SU-DHL-6 (cell line): ENCODE measurements around the gene STK11.

Experiments used
- H2AFZ ChIP-seq: fragments of 200-600 bp; sonication (generic); 2 replicates; pipeline ENCODE4 v1.6.1; 2014; ENCODE audit warnings: low read depth, mild to moderate bottlenecking, moderate library complexity, mixed read lengths, antibody characterized with exemption, low read length; ENCODE audit not compliant: severe bottlenecking
- H3F3A ChIP-seq: fragments of 200-600 bp; shearing (Covaris generic); 2 replicates; pipeline ENCODE4 v1.6.0; 2016; ENCODE audit warnings: antibody characterized with exemption, mild to moderate bottlenecking; ENCODE audit not compliant: insufficient read depth
- H3K27ac ChIP-seq: fragments of 200-600 bp; sonication (generic); 2 replicates; pipeline ENCODE4 v1.5.1; 2016; ENCODE audit warnings: low read depth, mild to moderate bottlenecking, low read length, moderate library complexity, mixed read lengths
- H3K27me3 ChIP-seq: fragments of 200-600 bp; sonication (generic), shearing (Covaris generic); 2 replicates; pipeline ENCODE4 v1.6.0; 2014; ENCODE audit warnings: mild to moderate bottlenecking, low read length
- H3K36me3 ChIP-seq: fragments of 200-600 bp; sonication (generic); 2 replicates; pipeline ENCODE4 v1.6.1; 2014; ENCODE audit warnings: mild to moderate bottlenecking, low read length, mixed read lengths
- H3K4me2 ChIP-seq: fragments of 300-600, 200-600 bp; shearing (Covaris generic), sonication (generic); 2 replicates; pipeline ENCODE4 v1.6.0; 2014; ENCODE audit warnings: low read length, low read depth, mild to moderate bottlenecking; ENCODE audit not compliant: poor library complexity, severe bottlenecking
- H3K4me3 ChIP-seq: fragments of 200-600 bp; sonication (generic); 2 replicates; pipeline ENCODE4 v1.5.1; 2014; ENCODE audit warnings: antibody characterized with exemption, low read length, mild to moderate bottlenecking, mixed read lengths; ENCODE audit not compliant: insufficient read depth, poor library complexity, severe bottlenecking
- H3K79me2 ChIP-seq: fragments of 200-600 bp; sonication (generic); 2 replicates; pipeline ENCODE4 v1.6.1; 2014; ENCODE audit warnings: mild to moderate bottlenecking, low read length, moderate library complexity; ENCODE audit not compliant: insufficient read depth
- H3K9ac ChIP-seq: fragments of 200-600 bp; sonication (generic); 2 replicates; pipeline ENCODE4 v1.7.0; 2014; ENCODE audit warnings: mild to moderate bottlenecking, low read length
- H3K9me2 ChIP-seq: fragments of 200-600 bp; sonication (generic); replicated peaks from 2 replicates; pipeline ENCODE4 v1.6.1; 2014; ENCODE audit warnings: low read length; ENCODE audit not compliant: insufficient read depth
- H3K9me3 ChIP-seq: fragments of 200-600 bp; sonication (generic); 2 replicates; pipeline ENCODE4 v1.6.1; 2014; ENCODE audit warnings: low read length, mixed read lengths; ENCODE audit not compliant: insufficient read depth
- H4K20me1 ChIP-seq: fragments of 200-600 bp; sonication (generic); 2 replicates; pipeline ENCODE4 v1.6.1; 2014; ENCODE audit warnings: low read depth, mild to moderate bottlenecking, antibody characterized with exemption, low read length, moderate library complexity, mixed read lengths
- EZH2phosphoT487 ChIP-seq: fragments of 200-600 bp; sonication (generic), shearing (Covaris generic); conservative IDR thresholded peaks from 2 replicates; pipeline ENCODE4 v1.6.1; 2018; ENCODE audit warnings: mild to moderate bottlenecking, antibody characterized with exemption, low read length, moderate library complexity, mixed read lengths
- TF ChIP-seq, protein P1 (sequence below): fragments of 200-600 bp; sonication (generic); IDR thresholded peaks from one replicate; pipeline ENCODE4 v1.5.1; 2017; ENCODE audit warnings: antibody characterized with exemption, mild to moderate bottlenecking, low read length, moderate library complexity; ENCODE audit not compliant: insufficient read depth, poor library complexity, severe bottlenecking

The STK11 gene

DNA sequence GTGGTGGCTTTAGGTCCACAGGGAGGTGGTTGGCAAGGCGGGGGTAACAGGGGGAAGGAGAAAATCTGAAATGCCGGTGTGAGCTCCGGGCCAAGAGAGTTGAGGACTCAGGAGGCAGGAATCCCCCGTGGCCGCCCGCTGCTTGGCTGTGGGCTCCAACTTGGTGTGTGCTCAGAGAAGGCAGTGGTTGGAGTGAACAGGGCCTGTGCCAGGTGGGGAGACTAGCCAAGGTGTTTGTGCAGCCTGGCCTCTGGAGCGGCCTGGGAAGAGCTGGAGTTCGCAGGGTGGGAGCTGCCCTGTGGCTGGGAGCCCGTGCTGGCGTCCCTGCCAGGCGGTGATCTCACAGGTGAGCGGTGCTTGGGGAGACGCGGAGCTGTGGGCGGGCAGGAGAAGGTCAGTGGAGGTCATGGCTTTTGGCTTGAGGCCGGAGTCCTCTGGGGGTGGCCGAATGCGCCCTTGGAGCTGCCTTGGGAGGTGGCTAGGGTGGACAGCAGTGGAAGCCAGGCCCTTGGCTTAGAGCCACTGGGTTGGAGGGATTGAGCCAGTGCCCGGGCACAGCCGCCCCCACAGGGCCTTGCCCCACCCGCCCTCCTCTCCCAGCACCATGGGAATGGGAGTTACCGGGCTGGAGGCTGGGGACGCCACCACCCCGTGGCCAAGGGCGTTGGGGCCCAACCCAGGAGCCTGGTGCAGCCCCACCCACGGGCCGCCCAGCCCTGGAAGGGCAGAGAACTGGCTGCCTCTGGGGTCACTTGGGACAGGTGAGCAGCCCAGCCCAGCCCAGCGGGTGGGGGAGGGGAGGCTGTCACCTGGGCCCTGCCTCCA lies 56.4 kb downstream of the STK11 start:
- peak overlapping the region; percentile 90 for H3K9ac ChIP-seq
- H3F3A ChIP-seq = peaks cover 72% of the 10 kb centered on the region
- peak overlapping the region; percentile 91 for H3K4me2 ChIP-seq
- no peak overlapping the region for H2AFZ ChIP-seq
- TF ChIP-seq, protein P1, sequence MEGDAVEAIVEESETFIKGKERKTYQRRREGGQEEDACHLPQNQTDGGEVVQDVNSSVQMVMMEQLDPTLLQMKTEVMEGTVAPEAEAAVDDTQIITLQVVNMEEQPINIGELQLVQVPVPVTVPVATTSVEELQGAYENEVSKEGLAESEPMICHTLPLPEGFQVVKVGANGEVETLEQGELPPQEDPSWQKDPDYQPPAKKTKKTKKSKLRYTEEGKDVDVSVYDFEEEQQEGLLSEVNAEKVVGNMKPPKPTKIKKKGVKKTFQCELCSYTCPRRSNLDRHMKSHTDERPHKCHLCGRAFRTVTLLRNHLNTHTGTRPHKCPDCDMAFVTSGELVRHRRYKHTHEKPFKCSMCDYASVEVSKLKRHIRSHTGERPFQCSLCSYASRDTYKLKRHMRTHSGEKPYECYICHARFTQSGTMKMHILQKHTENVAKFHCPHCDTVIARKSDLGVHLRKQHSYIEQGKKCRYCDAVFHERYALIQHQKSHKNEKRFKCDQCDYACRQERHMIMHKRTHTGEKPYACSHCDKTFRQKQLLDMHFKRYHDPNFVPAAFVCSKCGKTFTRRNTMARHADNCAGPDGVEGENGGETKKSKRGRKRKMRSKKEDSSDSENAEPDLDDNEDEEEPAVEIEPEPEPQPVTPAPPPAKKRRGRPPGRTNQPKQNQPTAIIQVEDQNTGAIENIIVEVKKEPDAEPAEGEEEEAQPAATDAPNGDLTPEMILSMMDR = no peak
- TF ChIP-seq EZH2phosphoT487 = no peak
- no peaks in the 10 kb centered on the region for H3K9me2 ChIP-seq
- no peaks in the 10 kb centered on the region for H3K79me2 ChIP-seq
- no peaks in the 10 kb centered on the region for H4K20me1 ChIP-seq
- H3K27ac ChIP-seq = peak overlapping the region; percentile 86
- no peaks in the 10 kb centered on the region for H3K9me3 ChIP-seq
- H3K27me3 ChIP-seq = no peaks in the 10 kb centered on the region
- peak overlapping the region; percentile 84 for H3K4me3 ChIP-seq
- H3K36me3 ChIP-seq = no peaks in the 10 kb centered on the region

GRCh38 chr19:1262623-1263123 lies 57.1 kb downstream of the STK11 start:
- Histone ChIP-seq H2AFZ (no peak overlapping the region), H3K27me3 (no peaks in the 10 kb centered on the region), H3K27ac (peak overlapping the region; percentile 86), H3K9me3 (no peaks in the 10 kb centered on the region), H3K4me3 (peak overlapping the region; percentile 84), H3K4me2 (peak overlapping the region; percentile 91), H3K9me2 (no peaks in the 10 kb centered on the region), H3K36me3 (no peaks in the 10 kb centered on the region), H3F3A (peaks cover 67% of the 10 kb centered on the region), H3K9ac (peak overlapping the region; percentile 90), H3K79me2 (no peaks in the 10 kb centered on the region), H4K20me1 (no peaks in the 10 kb centered on the region)
- no peak for TF ChIP-seq EZH2phosphoT487
- TF ChIP-seq, protein P1 = no peak

DNA sequence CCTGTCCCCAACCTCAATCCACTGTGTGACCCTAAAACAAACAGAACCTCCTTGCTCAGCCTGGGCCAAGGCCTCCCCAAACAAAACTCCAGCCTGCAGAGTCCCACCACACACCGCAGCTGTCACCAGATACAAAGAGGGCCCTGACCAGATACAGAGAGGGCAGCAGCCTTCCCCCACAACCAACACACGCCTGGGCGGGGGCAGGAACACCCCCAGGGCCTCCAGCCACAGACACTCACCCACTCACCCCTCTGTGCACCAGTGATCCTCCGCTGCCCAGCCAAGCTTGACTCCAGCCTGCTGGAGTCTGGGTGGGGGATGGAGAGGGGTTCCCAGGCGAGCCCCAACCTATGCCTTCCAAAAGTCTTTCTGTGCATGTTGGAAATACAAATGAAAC lies 57.6 kb downstream of the STK11 start:
- no peak for TF ChIP-seq EZH2phosphoT487
- TF ChIP-seq, protein P1 = no peak
- H3K27me3 ChIP-seq = no peaks in the 10 kb centered on the region
- H3K4me2 ChIP-seq = peak overlapping the region; percentile 91
- peak overlapping the region; percentile 90 for H3K9ac ChIP-seq
- no peaks in the 10 kb centered on the region for H3K79me2 ChIP-seq
- peaks cover 62% of the 10 kb centered on the region for H3F3A ChIP-seq
- no peaks in the 10 kb centered on the region for H3K9me2 ChIP-seq
- peak overlapping the region; percentile 86 for H3K27ac ChIP-seq
- H4K20me1 ChIP-seq = no peaks in the 10 kb centered on the region
- H3K9me3 ChIP-seq = no peaks in the 10 kb centered on the region
- H3K4me3 ChIP-seq = no peak overlapping the region
- H3K36me3 ChIP-seq = no peaks in the 10 kb centered on the region
- H2AFZ ChIP-seq = no peak overlapping the region
